Central memory CD8-positive, alpha-beta T cell (primary cell): ENCODE data around the gene KIF26A.

Source experiments
- ATAC-seq: fragments of 150-1000 bp; cut with Tn5 transposase; replicated peaks from 2 replicates; pipeline ENCODE4 v1.10.0; 2022; ENCODE audit warnings: mild to moderate bottlenecking, moderate FRiP score, moderate number of reproducible peaks; ENCODE audit not compliant: poor library complexity, severe bottlenecking; ENCODE audit errors: extremely low read depth
- DNase-seq, 2 donors: peaks; one replicate each; pipeline ENCODE4 v3.0.0; 2021; ENCODE audit warnings: low spot score in 2 of 2
- H3K27ac Mint-ChIP-seq: one replicate; pipeline ENCODE4 v1.8.0; 2022; ENCODE audit warnings: low read depth, mild to moderate bottlenecking, moderate library complexity, mixed read lengths
- H3K27me3 Mint-ChIP-seq: one replicate; pipeline ENCODE4 v1.8.0; 2022; ENCODE audit warnings: mixed read lengths
- H3K36me3 Mint-ChIP-seq: one replicate; pipeline ENCODE4 v1.8.0; 2022; ENCODE audit warnings: mild to moderate bottlenecking, moderate library complexity, mixed read lengths; ENCODE audit not compliant: insufficient read depth
- H3K4me1 Mint-ChIP-seq: one replicate; pipeline ENCODE4 v1.8.0; 2022; ENCODE audit warnings: mixed read lengths
- H3K4me3 Mint-ChIP-seq: one replicate; pipeline ENCODE4 v1.8.0; 2022; ENCODE audit warnings: mild to moderate bottlenecking, moderate library complexity, mixed read lengths
- H3K9me3 Mint-ChIP-seq: one replicate; pipeline ENCODE4 v1.8.0; 2022; ENCODE audit warnings: mixed read lengths

KIF26A gene

GRCh38 chr14:104134061-104134965, 4.1 kb upstream of the KIF26A start:
- no peak for ATAC-seq
- H3K27me3 Mint-ChIP-seq = peaks cover 71% of the 10 kb centered on the region

GRCh38 chr14:104135121-104135903, 3.1 kb upstream of the KIF26A start:
- no peak for ATAC-seq
- Mint-ChIP-seq H3K4me3 (peak overlapping the region; percentile 28), H3K27ac (no peak overlapping the region)

More at GRCh38 chr14:104134061-104134965, 4.1 kb upstream of the KIF26A start:
- H3K27ac Mint-ChIP-seq = no peak overlapping the region
- H3K4me3 Mint-ChIP-seq = peak overlapping the region; percentile 28
- no peaks in the 10 kb centered on the region for H3K36me3 Mint-ChIP-seq
- peaks cover 4% of the 10 kb centered on the region for H3K4me1 Mint-ChIP-seq
- H3K9me3 Mint-ChIP-seq = peaks cover 10% of the 10 kb centered on the region
- no peak for DNase-seq

GRCh38 chr14:104135904-104136471, 2.4 kb upstream of the KIF26A start:
- no peak overlapping the region for H3K27ac Mint-ChIP-seq
- no peak for DNase-seq
- no peak for ATAC-seq
- no peaks in the 10 kb centered on the region for H3K36me3 Mint-ChIP-seq
- H3K4me3 Mint-ChIP-seq = peak overlapping the region; percentile 6
- H3K4me1 Mint-ChIP-seq = peaks cover 4% of the 10 kb centered on the region
- no peaks in the 10 kb centered on the region for H3K9me3 Mint-ChIP-seq
- peaks cover 71% of the 10 kb centered on the region for H3K27me3 Mint-ChIP-seq

More at GRCh38 chr14:104135121-104135903, 3.1 kb upstream of the KIF26A start:
- H3K4me1 Mint-ChIP-seq = peaks cover 4% of the 10 kb centered on the region
- DNase-seq = no peak
- H3K9me3 Mint-ChIP-seq = peaks cover under 1% of the 10 kb centered on the region
- no peaks in the 10 kb centered on the region for H3K36me3 Mint-ChIP-seq
- peaks cover 71% of the 10 kb centered on the region for H3K27me3 Mint-ChIP-seq

GRCh38 chr14:104136472-104137296, 1.7 kb upstream of the KIF26A start:
- peaks cover 4% of the 10 kb centered on the region for H3K4me1 Mint-ChIP-seq
- H3K27me3 Mint-ChIP-seq = peaks cover 67% of the 10 kb centered on the region
- DNase-seq (no peak), ATAC-seq (no peak)
- no peak overlapping the region for H3K27ac Mint-ChIP-seq
- H3K36me3 Mint-ChIP-seq = no peaks in the 10 kb centered on the region
- H3K4me3 Mint-ChIP-seq = peak overlapping the region; percentile 61
- no peaks in the 10 kb centered on the region for H3K9me3 Mint-ChIP-seq

- Mint-ChIP-seq H3K9me3 (no peaks in the 10 kb centered on the region), H3K27ac (no peak overlapping the region), H3K36me3 (no peaks in the 10 kb centered on the region), H3K27me3 (peaks cover 66% of the 10 kb centered on the region), H3K4me1 (peaks cover 4% of the 10 kb centered on the region), H3K4me3 (peak overlapping the region; percentile 61)
- DNase-seq = peak in 1 of 2 donors; percentile 44
- peak; percentile 56 for ATAC-seq
Measured at GRCh38 chr14:104137297-104138097, 890 bp upstream of the KIF26A start.

- ATAC-seq (no peak), DNase-seq (no peak)
- Mint-ChIP-seq H3K4me1 (peaks cover 4% of the 10 kb centered on the region), H3K27me3 (peaks cover 58% of the 10 kb centered on the region), H3K36me3 (no peaks in the 10 kb centered on the region), H3K9me3 (no peaks in the 10 kb centered on the region), H3K4me3 (peak overlapping the region; percentile 11), H3K27ac (no peak overlapping the region)
Measured at GRCh38 chr14:104138718-104139459, 502 bp downstream of the KIF26A start.

GRCh38 chr14:104139460-104140212, 1.2 kb downstream of the KIF26A start:
- H3K9me3 Mint-ChIP-seq = no peaks in the 10 kb centered on the region
- H3K27ac Mint-ChIP-seq = no peak overlapping the region
- H3K36me3 Mint-ChIP-seq = no peaks in the 10 kb centered on the region
- peaks cover 4% of the 10 kb centered on the region for H3K4me1 Mint-ChIP-seq
- DNase-seq = no peak
- ATAC-seq = no peak
- peaks cover 51% of the 10 kb centered on the region for H3K27me3 Mint-ChIP-seq
- H3K4me3 Mint-ChIP-seq = peak overlapping the region; percentile 11

GRCh38 chr14:104140213-104140462, 1.8 kb downstream of the KIF26A start:
- ATAC-seq = no peak
- H3K9me3 Mint-ChIP-seq = no peaks in the 10 kb centered on the region
- peaks cover 4% of the 10 kb centered on the region for H3K4me1 Mint-ChIP-seq
- H3K4me3 Mint-ChIP-seq = no peak overlapping the region
- H3K27me3 Mint-ChIP-seq = peaks cover 46% of the 10 kb centered on the region
- H3K36me3 Mint-ChIP-seq = no peaks in the 10 kb centered on the region
- no peak overlapping the region for H3K27ac Mint-ChIP-seq
- DNase-seq = no peak

- Mint-ChIP-seq H3K27ac (no peak overlapping the region), H3K27me3 (peaks cover 44% of the 10 kb centered on the region), H3K4me3 (no peak overlapping the region), H3K36me3 (no peaks in the 10 kb centered on the region), H3K4me1 (peaks cover 4% of the 10 kb centered on the region), H3K9me3 (no peaks in the 10 kb centered on the region)
- ATAC-seq (no peak), DNase-seq (no peak)
Measured at GRCh38 chr14:104140463-104141331, 2.3 kb downstream of the KIF26A start.

- H3K27me3 Mint-ChIP-seq = peaks cover 50% of the 10 kb centered on the region
- H3K36me3 Mint-ChIP-seq = no peaks in the 10 kb centered on the region
- ATAC-seq (no peak), DNase-seq (no peak)
- no peak overlapping the region for H3K4me3 Mint-ChIP-seq
- no peaks in the 10 kb centered on the region for H3K9me3 Mint-ChIP-seq
- H3K27ac Mint-ChIP-seq = no peak overlapping the region
- H3K4me1 Mint-ChIP-seq = peaks cover 4% of the 10 kb centered on the region
Measured at GRCh38 chr14:104141621-104142091, 3.3 kb downstream of the KIF26A start.
